ENCODE results near the gene SIRT3.
"Not testable (repeated sequence)": the region's sequence is repeated elsewhere in the genome, so short reads cannot be mapped to it uniquely, and the experiment has no call there.

The SIRT3 gene

GRCh38 chr11:196786-197731, 39.1 kb downstream of the SIRT3 start:
- no peak overlapping the region for H3K4me3 ChIP-seq (ENCODE audit: low read length)
- DNase-seq (ENCODE audit: low read depth, low spot score), result no peak

GRCh38 chr11:193481-193880, 42.7 kb downstream of the SIRT3 start:
- H3K4me3 ChIP-seq (ENCODE audit: low read length); DNase-seq (ENCODE audit: low read depth, low spot score): not testable (repeated sequence)

DNA sequence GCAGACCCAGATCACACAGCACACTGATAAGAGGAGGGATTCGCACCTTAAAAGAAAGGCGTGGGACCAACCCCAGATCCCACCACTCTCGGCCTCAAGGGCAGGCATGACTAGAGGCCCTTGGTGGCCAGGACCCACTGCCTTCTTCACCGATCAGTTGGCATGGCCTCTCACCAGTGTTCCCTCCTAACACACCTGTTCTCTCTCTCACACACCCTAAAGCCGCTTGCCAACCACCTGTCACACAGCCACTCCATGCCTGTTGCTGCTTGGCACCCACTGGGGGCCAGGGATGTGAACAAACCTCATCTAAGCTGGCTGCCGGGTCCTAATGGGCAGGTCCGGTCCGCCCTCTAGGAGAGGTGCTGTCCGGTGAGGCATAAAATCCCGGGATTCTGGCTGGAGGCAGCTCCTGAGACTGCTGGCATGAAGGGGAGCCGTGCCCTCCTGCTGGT, 43.4 kb downstream of the SIRT3 start, which contains the start of gene SCGB1C1:
Gene SCGB1C1, plus strand, starts transcription at position 405 of the 455 bp plus-strand sequence. Its CDS starts 22 bp downstream, at position 427.
- not testable (repeated sequence) for H3K4me3 ChIP-seq (ENCODE audit: low read length); DNase-seq (ENCODE audit: low read depth, low spot score)

- not testable (repeated sequence) for DNase-seq (ENCODE audit: low read depth, low spot score)
Observed at GRCh38 chr11:191490-192478, 44.4 kb downstream of the SIRT3 start.

DNA sequence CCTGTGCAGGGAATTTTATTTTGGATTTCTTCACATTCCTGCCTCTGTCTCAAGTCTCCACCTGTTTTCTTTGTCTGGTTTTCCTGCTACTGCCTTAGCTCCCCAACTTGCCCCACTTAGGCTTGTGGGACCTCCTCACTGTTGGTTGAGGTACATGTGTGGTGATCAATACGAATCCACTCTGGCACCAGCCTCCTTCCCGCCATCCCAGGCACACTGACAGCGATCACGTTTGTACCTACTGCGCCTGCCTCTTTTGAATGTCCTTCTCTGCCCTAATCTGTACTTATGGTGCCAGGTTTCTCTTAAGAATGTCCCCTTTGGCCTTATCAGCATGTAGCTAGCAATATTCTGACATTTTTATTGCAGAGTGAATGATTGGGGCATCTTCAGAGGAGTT, 45.6 kb downstream of the SIRT3 start:
- not testable (repeated sequence) for DNase-seq (ENCODE audit: low read depth, low spot score); H3K4me3 ChIP-seq (ENCODE audit: low read length)

More at GRCh38 chr11:191490-192478, 44.4 kb downstream of the SIRT3 start:
- H3K4me3 ChIP-seq (ENCODE audit: low read length), result not testable (repeated sequence)

GRCh38 chr11:189843-190311, 46.3 kb downstream of the SIRT3 start:
- not testable (repeated sequence) for DNase-seq (ENCODE audit: low read depth, low spot score); H3K4me3 ChIP-seq (ENCODE audit: low read length)

GRCh38 chr11:189200-189783, 46.9 kb downstream of the SIRT3 start:
- not testable (repeated sequence) for H3K4me3 ChIP-seq (ENCODE audit: low read length); DNase-seq (ENCODE audit: low read depth, low spot score)

DNA sequence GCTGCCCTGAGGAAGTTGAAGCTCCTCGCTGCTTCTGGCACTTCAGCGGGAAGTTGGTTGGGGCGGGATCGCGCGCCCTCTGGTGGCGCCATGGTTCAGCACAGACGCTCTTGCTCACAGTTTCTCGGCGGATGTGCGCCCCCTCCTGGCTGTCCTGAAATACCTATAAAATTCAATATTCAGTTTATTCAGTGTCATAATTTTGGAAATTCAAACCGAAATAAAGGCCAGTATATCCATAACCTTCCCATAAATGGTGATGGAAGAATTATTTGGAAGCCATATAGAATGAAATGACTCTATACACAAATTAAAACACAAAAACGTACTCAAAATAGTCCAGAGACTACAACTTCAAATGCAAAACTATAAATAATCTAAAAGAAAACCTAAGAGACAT, 55.9 kb downstream of the SIRT3 start:
- DNase-seq (ENCODE audit: low read depth, low spot score); H3K4me3 ChIP-seq (ENCODE audit: low read length): not testable (repeated sequence)

All from Jurkat, Clone E6-1 (cell line).